GM23338 (cell line): ENCODE data around the gene TDRD7. TPM values are rescaled to one million over a fixed set of nuclear protein-coding genes. Genes with fewer than 3 reads are reported as not detected.

Source experiments
- ATAC-seq: fragments of 200-7000 bp; cut with Tn5 transposase; 3 replicates; pipeline ENCODE4 v1.9.1; 2020
- DNase-seq: peaks from one replicate; pipeline ENCODE4 v3.0.0-alpha.2; 2015; ENCODE audit warnings: low spot score
- H2AFZ ChIP-seq: fragments of 200-600 bp; sonication (generic); 2 replicates; pipeline ENCODE4 v1.8.0; 2016; ENCODE audit warnings: antibody characterized with exemption, mild to moderate bottlenecking, moderate library complexity
- H3F3A ChIP-seq: fragments of 200-600 bp; sonication (generic); replicated peaks from 2 replicates; pipeline ENCODE4 v1.8.0; 2017; ENCODE audit warnings: antibody characterized with exemption, mixed run types, low read depth
- H3K27ac ChIP-seq: fragments of 200-600 bp; sonication (generic); 2 replicates; pipeline ENCODE4 v1.6.1; 2016; ENCODE audit warnings: low read depth
- H3K27me3 ChIP-seq: fragments of 200-600 bp; sonication (generic); 2 replicates; pipeline ENCODE4 v1.8.0; 2016; ENCODE audit warnings: mild to moderate bottlenecking, mixed run types, moderate library complexity; ENCODE audit not compliant: insufficient read depth
- H3K36me3 ChIP-seq: fragments of 200-600 bp; sonication (generic); 2 replicates; pipeline ENCODE4 v1.8.0; 2016; ENCODE audit warnings: mild to moderate bottlenecking; ENCODE audit not compliant: insufficient read depth
- H3K4me1 ChIP-seq: fragments of 200-600 bp; sonication (generic); 2 replicates; pipeline ENCODE4 v1.8.0; 2016; ENCODE audit warnings: mild to moderate bottlenecking, moderate library complexity; ENCODE audit not compliant: insufficient read depth
- H3K4me2 ChIP-seq: fragments of 200-600 bp; sonication (generic); 2 replicates; pipeline ENCODE4 v1.7.1; 2017; ENCODE audit warnings: mixed run types
- H3K4me3 ChIP-seq: fragments of 200-600 bp; sonication (generic); 2 replicates; pipeline ENCODE4 v1.6.1; 2016; ENCODE audit warnings: mixed run types
- H3K79me2 ChIP-seq: fragments of 200-600 bp; sonication (generic); replicated peaks from 2 replicates; pipeline ENCODE4 v1.8.0; 2017; ENCODE audit warnings: mild to moderate bottlenecking; ENCODE audit not compliant: insufficient read depth
- H3K9me2 ChIP-seq: fragments of 200-600 bp; sonication (generic); 2 replicates; pipeline ENCODE4 v1.8.0; 2017; ENCODE audit not compliant: insufficient read depth
- H4K20me1 ChIP-seq: fragments of 200-600 bp; sonication (generic); replicated peaks from 2 replicates; pipeline ENCODE4 v1.8.0; 2017; ENCODE audit warnings: mild to moderate bottlenecking; ENCODE audit not compliant: insufficient read depth
- H3K27ac Mint-ChIP-seq: 2 replicates; pipeline ENCODE4 v1.8.0; 2020; ENCODE audit warnings: inconsistent platforms, mild to moderate bottlenecking, moderate library complexity, mixed read lengths
- H3K27me3 Mint-ChIP-seq: 3 replicates; pipeline ENCODE4 v1.8.0; 2022; ENCODE audit warnings: low read depth, mild to moderate bottlenecking, moderate library complexity, mixed read lengths, inconsistent platforms; ENCODE audit not compliant: insufficient read depth, poor library complexity
- H3K36me3 Mint-ChIP-seq: 3 replicates; pipeline ENCODE4 v1.8.0; 2021; ENCODE audit warnings: low read depth, mild to moderate bottlenecking, inconsistent platforms, moderate library complexity, mixed read lengths
- H3K4me1 Mint-ChIP-seq: 3 replicates; pipeline ENCODE4 v1.8.0; 2020; ENCODE audit warnings: mild to moderate bottlenecking, inconsistent platforms, mixed read lengths
- H3K4me3 Mint-ChIP-seq: 3 replicates; pipeline ENCODE4 v1.8.0; 2021; ENCODE audit warnings: moderate library complexity, mild to moderate bottlenecking, inconsistent platforms, mixed read lengths
- H3K9me3 Mint-ChIP-seq: 3 replicates; pipeline ENCODE4 v1.8.0; 2020; ENCODE audit warnings: moderate library complexity, mild to moderate bottlenecking, inconsistent platforms, mixed read lengths
- CREB1 ChIP-seq: fragments of 250-450 bp; sonication (Bioruptor Pico); IDR thresholded peaks from 2 replicates; pipeline ENCODE4 v1.5.0; 2020; ENCODE audit warnings: low read depth, mild to moderate bottlenecking, moderate library complexity
- EZH2phosphoT487 ChIP-seq: fragments of 200-600 bp; sonication (generic); IDR thresholded peaks from one replicate; pipeline ENCODE4 v1.8.1; 2018; ENCODE audit warnings: antibody characterized with exemption; ENCODE audit not compliant: unreplicated experiment
- JUNB ChIP-seq: IDR thresholded peaks from one replicate; pipeline ENCODE4 v1.6.1; 2016; ENCODE audit warnings: antibody characterized with exemption; ENCODE audit not compliant: unreplicated experiment
- NANOG ChIP-seq: IDR thresholded peaks from 2 replicates; pipeline ENCODE4 v1.6.1; 2016; ENCODE audit warnings: antibody characterized with exemption, borderline replicate concordance
- POLR2AphosphoS5 ChIP-seq: IDR thresholded peaks from 2 replicates; pipeline ENCODE4 v1.6.1; 2016; ENCODE audit warnings: antibody characterized with exemption, low read depth
- STAT1 ChIP-seq: IDR thresholded peaks from one replicate; pipeline ENCODE4 v1.6.1; 2016; ENCODE audit warnings: antibody characterized with exemption; ENCODE audit not compliant: unreplicated experiment
- ZNF331 ChIP-seq: fragments of 250-450 bp; sonication (Bioruptor Pico); IDR thresholded peaks from 2 replicates; pipeline ENCODE4 v1.5.0; 2020; ENCODE audit warnings: low read depth, mild to moderate bottlenecking, moderate library complexity
- ZNF462 ChIP-seq: fragments of 250-450 bp; sonication (Bioruptor Pico); IDR thresholded peaks from 2 replicates; pipeline ENCODE4 v1.5.0; 2020; ENCODE audit warnings: mild to moderate bottlenecking, moderate library complexity
- polyA plus RNA-seq: library from polyadenylated mRNA; unstranded; fragments of >200 nt; fragmentation: Nextera tagmentation; extraction: Ambion mirVana; gene quantifications from 2 replicates; pipeline ENCODE4 v1.2.1, GENCODE V29; 2016
- total RNA-seq: library from RNA; depleted of rRNA; stranded (reverse); fragments of >200 nt; shearing (Covaris generic); gene quantifications from 2 replicates; pipeline ENCODE4 v1.2.3, GENCODE V29; 2014
- TF ChIP-seq, protein P1 (sequence below), 2 experiments: fragments of 200-600 bp in 1 of 2; sonication (generic) in 1 of 2; conservative IDR thresholded peaks; 2 replicates each; pipeline versions ENCODE4 v1.5.1 to v1.6.1; 2016 to 2017; ENCODE audit warnings: antibody characterized with exemption in 2 of 2, low read depth in 2 of 2, mild to moderate bottlenecking in 2 of 2, moderate library complexity in 1 of 2
- TF ChIP-seq, protein P2 (sequence below): IDR thresholded peaks from one replicate; pipeline ENCODE4 v1.6.1; 2018; ENCODE audit warnings: antibody characterized with exemption; ENCODE audit not compliant: unreplicated experiment

Gene TDRD7
- total and polyA plus RNA-seq, 2 experiments from 2014 or later, result 1.7 to 3.1 TPM

- Histone ChIP-seq H3K27ac (no peak overlapping the region), H3K4me3 (no peak overlapping the region), H3K9me2 (no peaks in the 10 kb centered on the region), H3K27me3 (no peaks in the 10 kb centered on the region), H3K4me1 (no peaks in the 10 kb centered on the region), H4K20me1 (no peaks in the 10 kb centered on the region), H3K4me2 (no peak overlapping the region), H3K36me3 (no peaks in the 10 kb centered on the region), H3K79me2 (no peaks in the 10 kb centered on the region), H3F3A (no peaks in the 10 kb centered on the region), H2AFZ (no peak overlapping the region)
- TF ChIP-seq JUNB (no peak), CREB1 (CRISPR knock-in tag) (no peak), NANOG (no peak), ZNF331 (no peak), ZNF462 (no peak), STAT1 (no peak), EZH2phosphoT487 (no peak), POLR2AphosphoS5 (no peak)
- TF ChIP-seq, protein P1, sequence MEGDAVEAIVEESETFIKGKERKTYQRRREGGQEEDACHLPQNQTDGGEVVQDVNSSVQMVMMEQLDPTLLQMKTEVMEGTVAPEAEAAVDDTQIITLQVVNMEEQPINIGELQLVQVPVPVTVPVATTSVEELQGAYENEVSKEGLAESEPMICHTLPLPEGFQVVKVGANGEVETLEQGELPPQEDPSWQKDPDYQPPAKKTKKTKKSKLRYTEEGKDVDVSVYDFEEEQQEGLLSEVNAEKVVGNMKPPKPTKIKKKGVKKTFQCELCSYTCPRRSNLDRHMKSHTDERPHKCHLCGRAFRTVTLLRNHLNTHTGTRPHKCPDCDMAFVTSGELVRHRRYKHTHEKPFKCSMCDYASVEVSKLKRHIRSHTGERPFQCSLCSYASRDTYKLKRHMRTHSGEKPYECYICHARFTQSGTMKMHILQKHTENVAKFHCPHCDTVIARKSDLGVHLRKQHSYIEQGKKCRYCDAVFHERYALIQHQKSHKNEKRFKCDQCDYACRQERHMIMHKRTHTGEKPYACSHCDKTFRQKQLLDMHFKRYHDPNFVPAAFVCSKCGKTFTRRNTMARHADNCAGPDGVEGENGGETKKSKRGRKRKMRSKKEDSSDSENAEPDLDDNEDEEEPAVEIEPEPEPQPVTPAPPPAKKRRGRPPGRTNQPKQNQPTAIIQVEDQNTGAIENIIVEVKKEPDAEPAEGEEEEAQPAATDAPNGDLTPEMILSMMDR (conservative IDR thresholded peaks at IDR 0.05; ENCODE audit: low read depth in 2 of 2), result no peak
- TF ChIP-seq, protein P2, sequence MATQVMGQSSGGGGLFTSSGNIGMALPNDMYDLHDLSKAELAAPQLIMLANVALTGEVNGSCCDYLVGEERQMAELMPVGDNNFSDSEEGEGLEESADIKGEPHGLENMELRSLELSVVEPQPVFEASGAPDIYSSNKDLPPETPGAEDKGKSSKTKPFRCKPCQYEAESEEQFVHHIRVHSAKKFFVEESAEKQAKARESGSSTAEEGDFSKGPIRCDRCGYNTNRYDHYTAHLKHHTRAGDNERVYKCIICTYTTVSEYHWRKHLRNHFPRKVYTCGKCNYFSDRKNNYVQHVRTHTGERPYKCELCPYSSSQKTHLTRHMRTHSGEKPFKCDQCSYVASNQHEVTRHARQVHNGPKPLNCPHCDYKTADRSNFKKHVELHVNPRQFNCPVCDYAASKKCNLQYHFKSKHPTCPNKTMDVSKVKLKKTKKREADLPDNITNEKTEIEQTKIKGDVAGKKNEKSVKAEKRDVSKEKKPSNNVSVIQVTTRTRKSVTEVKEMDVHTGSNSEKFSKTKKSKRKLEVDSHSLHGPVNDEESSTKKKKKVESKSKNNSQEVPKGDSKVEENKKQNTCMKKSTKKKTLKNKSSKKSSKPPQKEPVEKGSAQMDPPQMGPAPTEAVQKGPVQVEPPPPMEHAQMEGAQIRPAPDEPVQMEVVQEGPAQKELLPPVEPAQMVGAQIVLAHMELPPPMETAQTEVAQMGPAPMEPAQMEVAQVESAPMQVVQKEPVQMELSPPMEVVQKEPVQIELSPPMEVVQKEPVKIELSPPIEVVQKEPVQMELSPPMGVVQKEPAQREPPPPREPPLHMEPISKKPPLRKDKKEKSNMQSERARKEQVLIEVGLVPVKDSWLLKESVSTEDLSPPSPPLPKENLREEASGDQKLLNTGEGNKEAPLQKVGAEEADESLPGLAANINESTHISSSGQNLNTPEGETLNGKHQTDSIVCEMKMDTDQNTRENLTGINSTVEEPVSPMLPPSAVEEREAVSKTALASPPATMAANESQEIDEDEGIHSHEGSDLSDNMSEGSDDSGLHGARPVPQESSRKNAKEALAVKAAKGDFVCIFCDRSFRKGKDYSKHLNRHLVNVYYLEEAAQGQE, result no peak
- H3K4me1 Mint-ChIP-seq, result peaks cover 2% of the 10 kb centered on the region; the same call in 1 of the 3 replicates
- ATAC-seq, result no peak
- no peak for DNase-seq
- no peaks in the 10 kb centered on the region for H3K9me3 Mint-ChIP-seq
- no peak overlapping the region; the same call in 1 of the 2 replicates for H3K27ac Mint-ChIP-seq
- H3K4me3 Mint-ChIP-seq, result no peak overlapping the region
- no peaks in the 10 kb centered on the region for H3K36me3 Mint-ChIP-seq
- peaks cover 3% of the 10 kb centered on the region for H3K27me3 Mint-ChIP-seq
Observed at GRCh38 chr9:97534961-97535594, 123.2 kb downstream of the TDRD7 start.
